NOMO-1 treated with dmso at 0.1 percent for 144 hours (cell line): Measurements from ENCODE around the gene RXFP3.

Source experiments
- DNase-seq: peaks from one replicate; lab custom pipeline; 2025; ENCODE audit not compliant: unreplicated experiment; lab: John Stamatoyannopoulos, UW

RXFP3 gene

GRCh38 chr5:33978306-33978705 lies 42.1 kb downstream of the RXFP3 start:
- DNase-seq: no peak

GRCh38 chr5:33980030-33980429 lies 43.8 kb downstream of the RXFP3 start:
- DNase-seq: no peak

- no peak for DNase-seq
Measured at GRCh38 chr5:33981408-33982162, 45.4 kb downstream of the RXFP3 start.

- no peak for DNase-seq
Measured at GRCh38 chr5:33984178-33984577, 48.0 kb downstream of the RXFP3 start.

- no peak for DNase-seq
Measured at GRCh38 chr5:33984671-33985124, 48.5 kb downstream of the RXFP3 start, which contains the start of gene SLC45A2. Gene SLC45A2 (minus strand): TSS chr5:33984693. CDS start chr5:33984583, 110 bp downstream.

GRCh38 chr5:33985447-33985846 lies 49.3 kb downstream of the RXFP3 start:
- DNase-seq: no peak
